GM12878 (cell line): ENCODE measurements around the gene FAM229B. TPM values are rescaled to one million over a fixed set of nuclear protein-coding genes. Genes with fewer than 3 reads are reported as not detected.

Experiments used
- ATAC-seq: fragments of 200-7000 bp; cut with Tn5 transposase; 3 replicates; pipeline ENCODE4 v1.9.1; 2020; ENCODE audit warnings: mild to moderate bottlenecking, moderate library complexity
- BruUV-seq: library from RNA; stranded (reverse); fragments of 400-500 nt; replicated peaks from 2 replicates; lab custom pipeline; 2021; lab: Mats Ljungman, UMichigan
- CTCF ChIA-PET: fragments of 300-600 bp; sonication (Branson Sonifier 250); formaldehyde crosslinking; extraction: SDS; loops from one replicate; lab custom pipeline; 2021; ENCODE audit warnings: inconsistent platforms; lab: Yijun Ruan, JAX
- POLR2A ChIA-PET: fragments of 350-600 bp; formaldehyde crosslinking; extraction: SDS; loops from one replicate; lab custom pipeline; 2021; ENCODE audit warnings: inconsistent platforms; lab: Charles Lee
- RAD21 ChIA-PET: fragments of 300-600 bp; sonication (Branson Sonifier 250); formaldehyde crosslinking; loops from one replicate; lab custom pipeline; 2023; ENCODE audit warnings: antibody characterized with exemption; ENCODE audit not compliant: unreplicated experiment; lab: Charles Lee
- SMC1A ChIA-PET: fragments of 300-600 bp; sonication (Branson Sonifier 250); formaldehyde crosslinking; loops from one replicate; lab custom pipeline; 2023; ENCODE audit not compliant: unreplicated experiment, uncharacterized antibody; lab: Charles Lee
- DNase-seq: peaks from one replicate; pipeline ENCODE4 v3.0.0-alpha.2; 2011; ENCODE audit warnings: low read depth, low spot score
- FAIRE-seq: peaks from 3 replicates; lab custom pipeline; 2011; peaks lifted over from hg19 to GRCh38; lab: Jason Lieb, UNC
- H2AFZ ChIP-seq: 2 replicates; pipeline ENCODE4 v1.6.0; 2011; ENCODE audit warnings: low read depth, low read length, control low read depth; ENCODE audit not compliant: control insufficient read depth
- H3K27ac ChIP-seq: 2 replicates; pipeline ENCODE4 v1.5.1; 2011; ENCODE audit warnings: control low read depth; ENCODE audit not compliant: control insufficient read depth, insufficient read depth
- H3K27me3 ChIP-seq, 2 experiments: replicated peaks in 1 of 2; 2 replicates each; pipeline versions ENCODE4 v1.6.0 to v1.6.1; 2011; ENCODE audit warnings: low read length in 1 of 2; ENCODE audit not compliant: control insufficient read depth in 2 of 2, insufficient read depth in 2 of 2
- H3K36me3 ChIP-seq, 2 experiments: 2 replicates each; pipeline ENCODE4 v1.5.1; 2011; ENCODE audit warnings: low read length in 1 of 2; ENCODE audit not compliant: control insufficient read depth in 2 of 2, insufficient read depth in 2 of 2
- H3K4me1 ChIP-seq: 2 replicates; pipeline ENCODE4 v1.6.1; 2011; ENCODE audit warnings: mild to moderate bottlenecking, low read length, moderate library complexity, mixed read lengths; ENCODE audit not compliant: control insufficient read depth, insufficient read depth
- H3K4me2 ChIP-seq: 2 replicates; pipeline ENCODE4 v1.6.0; 2011; ENCODE audit warnings: control low read depth; ENCODE audit not compliant: control insufficient read depth, insufficient read depth
- H3K4me3 ChIP-seq: fragments of 200-600 bp; sonication (generic); 2 replicates; pipeline ENCODE4 v1.5.1; 2016
- H3K79me2 ChIP-seq: 2 replicates; pipeline ENCODE4 v1.6.0; 2011; ENCODE audit warnings: low read length; ENCODE audit not compliant: control insufficient read depth, insufficient read depth
- H3K9ac ChIP-seq: 2 replicates; pipeline ENCODE4 v1.8.0; 2011; ENCODE audit warnings: low read length, control low read depth, mixed read lengths; ENCODE audit not compliant: control insufficient read depth, insufficient read depth
- H3K9me3 ChIP-seq: replicated peaks from 3 replicates; pipeline ENCODE4 v1.5.1; 2011; ENCODE audit warnings: mild to moderate bottlenecking, low read length; ENCODE audit not compliant: control insufficient read depth, insufficient read depth
- H4K20me1 ChIP-seq: 2 replicates; pipeline ENCODE4 v1.6.0; 2011; ENCODE audit not compliant: control insufficient read depth, insufficient read depth
- ESRRA ChIP-seq: IDR thresholded peaks from 2 replicates; pipeline ENCODE4 v1.6.1; 2012; ENCODE audit warnings: mild to moderate bottlenecking, low read length, improper control_type of control experiment
- FOXM1 ChIP-seq: IDR thresholded peaks from 2 replicates; pipeline ENCODE4 v1.6.1; 2012; ENCODE audit warnings: low read depth, mild to moderate bottlenecking, inconsistent platforms, low read length, moderate library complexity
- JUND ChIP-seq: IDR thresholded peaks from 2 replicates; pipeline ENCODE4 v1.6.1; 2012; ENCODE audit warnings: low read depth, mild to moderate bottlenecking, low read length, improper control_type of control experiment, moderate library complexity
- NR2C1 ChIP-seq: fragments of 450-650 bp; IDR thresholded peaks from 2 replicates; pipeline ENCODE4 v1.6.1; 2017; ENCODE audit warnings: antibody characterized with exemption, mild to moderate bottlenecking, moderate library complexity
- POLR2A ChIP-seq: IDR thresholded peaks from 2 replicates; pipeline ENCODE4 v1.6.1; 2011; ENCODE audit warnings: low read depth, mild to moderate bottlenecking, low read length
- SIX5 ChIP-seq: IDR thresholded peaks from 2 replicates; pipeline ENCODE4 v1.6.1; 2011; ENCODE audit warnings: mild to moderate bottlenecking, low read depth, low read length, moderate library complexity; ENCODE audit not compliant: severe bottlenecking
- SPI1 ChIP-seq: IDR thresholded peaks from 2 replicates; pipeline ENCODE4 v1.6.1; 2011; ENCODE audit warnings: low read depth, mild to moderate bottlenecking, low read length, moderate library complexity, borderline replicate concordance; ENCODE audit not compliant: insufficient read depth
- WGBS: methylation state at CpG from one replicate; pipeline ENCODE4 v1.1.6; 2016; ENCODE audit warnings: low lambda C conversion rate; ENCODE audit not compliant: insufficient replicate concordance, insufficient coverage; ENCODE audit errors: missing lambda C conversion rate; 5-methylcytosine and 5-hydroxymethylcytosine counted together
- in situ Hi-C: fragments of 300-500 bp; cut with MboI; formaldehyde crosslinking; loops from 9 replicates; pipeline ENCODE4 v1.14.3; 2018; ENCODE audit warnings: mixed read lengths
- intact Hi-C: fragments of 100-400 bp; cut with micrococcal nuclease; formaldehyde crosslinking; loops from one replicate; pipeline ENCODE4 v1.14.2; 2022; ENCODE audit not compliant: unreplicated experiment
- polyA plus RNA-seq, 11 experiments: library from polyadenylated mRNA; depleted of rRNA in 4 of 11; unstranded in 6 of 11; stranded (reverse) in 5 of 11; fragments of >200 nt; fragmentation: Nextera tagmentation in 4 of 11; fragmentation: Illumina TruSeq in 1 of 11; extraction: Ambion mirVana in 4 of 11; extraction: Trizol in 1 of 11; gene quantifications; 1 replicate in 1 of 11; 2 replicates in 10 of 11; pipeline versions ENCODE4 v1.2.1 to v1.2.3, GENCODE V29; 2011 to 2016; ENCODE audit warnings: inconsistent platforms in 2 of 11, missing spikeins in 2 of 11, low read depth in 1 of 11
- total RNA-seq, 4 experiments: library from RNA; depleted of rRNA in 3 of 4; stranded (reverse); fragments of >200 nt in 3 of 4; fragmentation: Illumina TruSeq in 1 of 4; extraction: Trizol in 1 of 4; gene quantifications; 2 replicates each; pipeline versions ENCODE4 v1.2.1 to v1.2.3, GENCODE V29; 2013 to 2021
- TF ChIP-seq, protein P1 (sequence below): IDR thresholded peaks from 2 replicates; pipeline ENCODE4 v1.6.1; 2012; ENCODE audit warnings: low read depth, low read length, improper control_type of control experiment
- TF ChIP-seq, protein P2 (sequence below): IDR thresholded peaks from 2 replicates; pipeline ENCODE4 v1.6.1; 2011; ENCODE audit warnings: low read depth, low read length, improper control_type of control experiment, borderline replicate concordance

FAM229B gene
- total and polyA plus RNA-seq, 10 of the 15 experiments (the other 5 are each of a cell fraction or from before 2014, with no cell fraction given) = 0.82 to 5.7 (median 3.1) TPM

DNA sequence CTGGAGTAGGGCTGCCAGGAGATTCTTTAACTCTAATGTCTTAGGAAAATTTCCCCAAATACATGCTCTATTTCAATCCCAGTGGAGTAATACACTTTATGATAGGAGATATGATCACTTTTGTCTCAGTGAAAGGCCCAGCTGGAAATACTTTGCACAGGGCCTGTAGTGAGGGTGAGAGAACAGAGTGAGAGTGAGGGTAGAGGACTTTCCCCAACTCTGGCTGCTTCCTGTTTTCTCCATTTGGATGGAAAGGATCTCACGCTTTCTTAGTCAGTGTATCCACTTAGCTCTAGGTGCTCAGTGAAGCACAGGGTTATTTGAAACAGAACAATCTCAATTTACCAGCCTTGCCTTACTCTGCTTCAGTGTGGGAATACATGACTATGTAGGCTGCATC, 36.6 kb downstream of the FAM229B start:
- no peak for ATAC-seq
- SMC1A ChIA-PET = no interaction called here
- CTCF ChIA-PET = no interaction called here
- H2AFZ ChIP-seq = no peak overlapping the region
- no peaks in the 10 kb centered on the region for H4K20me1 ChIP-seq
- intact Hi-C loops (no loop called here), in situ Hi-C loops (no loop called here)
- POLR2A ChIA-PET = no interaction called here
- DNase-seq = no peak
- H3K4me2 ChIP-seq = no peak overlapping the region
- H3K36me3 ChIP-seq = no peaks in the 10 kb centered on the region
- no peak overlapping the region for H3K4me3 ChIP-seq
- H3K9ac ChIP-seq = no peak overlapping the region
- no peak overlapping the region for H3K27ac ChIP-seq
- 0% methylated on average over 1 of the region's 1 CpG for WGBS
- H3K27me3 ChIP-seq = no peaks in the 10 kb centered on the region
- no TSS peak for BruUV-seq
- TF ChIP-seq FOXM1 (no peak), SPI1 (no peak), SIX5 (no peak)
- TF ChIP-seq, protein P1, sequence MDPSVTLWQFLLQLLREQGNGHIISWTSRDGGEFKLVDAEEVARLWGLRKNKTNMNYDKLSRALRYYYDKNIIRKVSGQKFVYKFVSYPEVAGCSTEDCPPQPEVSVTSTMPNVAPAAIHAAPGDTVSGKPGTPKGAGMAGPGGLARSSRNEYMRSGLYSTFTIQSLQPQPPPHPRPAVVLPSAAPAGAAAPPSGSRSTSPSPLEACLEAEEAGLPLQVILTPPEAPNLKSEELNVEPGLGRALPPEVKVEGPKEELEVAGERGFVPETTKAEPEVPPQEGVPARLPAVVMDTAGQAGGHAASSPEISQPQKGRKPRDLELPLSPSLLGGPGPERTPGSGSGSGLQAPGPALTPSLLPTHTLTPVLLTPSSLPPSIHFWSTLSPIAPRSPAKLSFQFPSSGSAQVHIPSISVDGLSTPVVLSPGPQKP = no peak
- H3K79me2 ChIP-seq = no peaks in the 10 kb centered on the region
- no peaks in the 10 kb centered on the region for H3K9me3 ChIP-seq
- FAIRE-seq = no peak
- RAD21 ChIA-PET = interaction anchor here (0.7 kb wide), 1 partner anchor 83 kb away, joined by 3 read pairs; no protein-coding TSS in a partner anchor
- no peaks in the 10 kb centered on the region for H3K4me1 ChIP-seq

DNA sequence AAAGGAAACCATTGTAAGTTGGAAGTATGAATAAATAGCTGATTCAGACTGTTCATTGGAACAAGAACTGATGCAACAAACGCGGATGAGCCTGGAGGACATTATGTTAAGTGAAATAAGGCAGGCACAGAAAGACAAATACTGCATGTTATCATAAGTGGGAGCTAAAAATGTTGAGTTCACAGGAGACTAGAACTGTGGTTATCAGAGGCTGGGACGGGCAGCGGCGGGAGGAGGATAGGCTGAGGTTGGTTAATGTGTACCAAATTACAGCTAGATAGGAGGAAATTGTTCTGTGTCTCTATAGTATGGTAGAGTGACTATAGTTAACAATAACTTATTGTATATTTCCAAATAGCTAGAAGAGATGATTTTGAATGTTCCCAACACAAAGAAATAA, 40.8 kb downstream of the FAM229B start:
- DNase-seq (no peak), FAIRE-seq (no peak), ATAC-seq (no peak)
- H2AFZ ChIP-seq = no peak overlapping the region
- no peaks in the 10 kb centered on the region for H3K4me1 ChIP-seq
- RAD21 ChIA-PET = no interaction called here
- H3K27me3 ChIP-seq = no peaks in the 10 kb centered on the region
- no peak overlapping the region for H3K4me3 ChIP-seq
- SMC1A ChIA-PET = interaction anchor here (0.8 kb wide), 1 partner anchor 61 kb away, joined by 3 read pairs; no protein-coding TSS in a partner anchor
- H3K9me3 ChIP-seq = no peaks in the 10 kb centered on the region
- no peaks in the 10 kb centered on the region for H3K79me2 ChIP-seq
- in situ Hi-C loops = no loop called here
- 51% methylated on average over 5 of the region's 5 CpGs for WGBS
- no peak for TF ChIP-seq ESRRA
- no peak for TF ChIP-seq POLR2A
- TF ChIP-seq, protein P2, sequence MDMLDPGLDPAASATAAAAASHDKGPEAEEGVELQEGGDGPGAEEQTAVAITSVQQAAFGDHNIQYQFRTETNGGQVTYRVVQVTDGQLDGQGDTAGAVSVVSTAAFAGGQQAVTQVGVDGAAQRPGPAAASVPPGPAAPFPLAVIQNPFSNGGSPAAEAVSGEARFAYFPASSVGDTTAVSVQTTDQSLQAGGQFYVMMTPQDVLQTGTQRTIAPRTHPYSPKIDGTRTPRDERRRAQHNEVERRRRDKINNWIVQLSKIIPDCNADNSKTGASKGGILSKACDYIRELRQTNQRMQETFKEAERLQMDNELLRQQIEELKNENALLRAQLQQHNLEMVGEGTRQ = no peak
- TF ChIP-seq NR2C1 = no peak
- TF ChIP-seq JUND = no peak
- POLR2A ChIA-PET = no interaction called here
- H4K20me1 ChIP-seq = no peaks in the 10 kb centered on the region
- no peak overlapping the region for H3K27ac ChIP-seq
- no peak overlapping the region for H3K4me2 ChIP-seq
- no peaks in the 10 kb centered on the region for H3K36me3 ChIP-seq
- CTCF ChIA-PET = interaction anchor here (0.8 to 1.3 kb wide), 2 partner anchors 9 to 52 kb away, joined by 3 to 4 read pairs; no protein-coding TSS in a partner anchor
- no TSS peak for BruUV-seq
- H3K9ac ChIP-seq = no peak overlapping the region
- intact Hi-C loops = no loop called here
